Fibroblast of pulmonary artery (primary cell): ENCODE results near the gene PDCD1LG2.

Source experiments
- DNase-seq: peaks from one replicate; pipeline ENCODE4 v3.0.0-alpha.2; 2010; ENCODE audit warnings: low read depth
- H3K4me3 ChIP-seq: replicated peaks from 2 replicates; pipeline ENCODE4 v1.5.1; 2011; ENCODE audit warnings: low read depth, mild to moderate bottlenecking, control low read depth, low read length, moderate library complexity
- CTCF ChIP-seq: IDR thresholded peaks from 2 replicates; pipeline ENCODE4 v1.5.1; 2011; ENCODE audit warnings: mild to moderate bottlenecking, control low read depth, low read length, inconsistent platforms; ENCODE audit errors: missing control alignments

Gene PDCD1LG2

GRCh38 chr9:5559659-5560058 is 49.3 kb downstream of the PDCD1LG2 start:
- no peak for DNase-seq
- no peak overlapping the region for H3K4me3 ChIP-seq
- no peak for TF ChIP-seq CTCF

GRCh38 chr9:5560443-5561100 is 50.2 kb downstream of the PDCD1LG2 start:
- no peak for DNase-seq
- no peak overlapping the region for H3K4me3 ChIP-seq

GRCh38 chr9:5561828-5562488 is 51.6 kb downstream of the PDCD1LG2 start:
- no peak for DNase-seq
- no peak overlapping the region for H3K4me3 ChIP-seq
- no peak for TF ChIP-seq CTCF

More at GRCh38 chr9:5560443-5561100, 50.2 kb downstream of the PDCD1LG2 start:
- no peak for TF ChIP-seq CTCF

- DNase-seq = no peak
- no peak for TF ChIP-seq CTCF
- no peak overlapping the region for H3K4me3 ChIP-seq
These were observed 52.6 kb downstream of the PDCD1LG2 start for GRCh38 chr9:5562806-5563416.

- DNase-seq = no peak
- TF ChIP-seq CTCF = no peak
- no peak overlapping the region for H3K4me3 ChIP-seq
These were observed 53.1 kb downstream of the PDCD1LG2 start for GRCh38 chr9:5563417-5563815.

GRCh38 chr9:5563886-5564285 is 53.6 kb downstream of the PDCD1LG2 start:
- DNase-seq = no peak
- TF ChIP-seq CTCF = no peak
- H3K4me3 ChIP-seq = no peak overlapping the region
